Choroid plexus epithelial cell (primary cell): ENCODE measurements around the gene PEPD.

ENCODE experiments used
- DNase-seq: peaks from one replicate; pipeline ENCODE4 v3.0.0-alpha.2; 2010; ENCODE audit warnings: low read depth
- H3K4me3 ChIP-seq: 2 replicates; pipeline ENCODE4 v1.5.1; 2011; ENCODE audit warnings: low read depth, mild to moderate bottlenecking, control low read depth, low read length, moderate library complexity
- CTCF ChIP-seq: conservative IDR thresholded peaks from 2 replicates; pipeline ENCODE4 v1.5.1; 2011; ENCODE audit warnings: low read depth, mild to moderate bottlenecking, control low read depth, inconsistent platforms, low read length, moderate library complexity

PEPD gene

GRCh38 chr19:33394723-33395560 is 126.6 kb downstream of the PEPD start:
- DNase-seq: no peak
- TF ChIP-seq CTCF: no peak
- no peak overlapping the region for H3K4me3 ChIP-seq

- H3K4me3 ChIP-seq: no peak overlapping the region
- DNase-seq: peak; percentile 65
- no peak for TF ChIP-seq CTCF
These were observed 127.4 kb downstream of the PEPD start for GRCh38 chr19:33394006-33394722.

- no peak for TF ChIP-seq CTCF
- DNase-seq: no peak
These were observed 128.1 kb downstream of the PEPD start for GRCh38 chr19:33393286-33394005.

GRCh38 chr19:33392341-33393285 is 129.0 kb downstream of the PEPD start:
- no peak for TF ChIP-seq CTCF
- no peak for DNase-seq
- no peak overlapping the region for H3K4me3 ChIP-seq

More at GRCh38 chr19:33393286-33394005, 128.1 kb downstream of the PEPD start:
- H3K4me3 ChIP-seq: no peak overlapping the region

- no peak for DNase-seq
- no peak for TF ChIP-seq CTCF
- no peak overlapping the region for H3K4me3 ChIP-seq
These were observed 129.9 kb downstream of the PEPD start for GRCh38 chr19:33391631-33392249.
